Activated T-helper 17 cell treated with anti-CD3 and anti-CD28 coated beads, Interleukin-2, amount 50 U/mL, for 72 hours (primary cell): ENCODE measurements around the gene TMPRSS11B. TPM values are rescaled to one million over a fixed set of nuclear protein-coding genes. Genes with fewer than 3 reads are reported as not detected.

ENCODE experiments used
- ATAC-seq: fragments of 150-1000 bp; cut with Tn5 transposase; replicated peaks from 2 replicates; pipeline ENCODE4 v1.10.0; 2021; ENCODE audit warnings: mild to moderate bottlenecking, moderate library complexity
- H3K27ac Mint-ChIP-seq: one replicate; pipeline ENCODE4 v1.8.0; 2022; ENCODE audit warnings: mixed read lengths
- H3K27me3 Mint-ChIP-seq: one replicate; pipeline ENCODE4 v1.8.0; 2022; ENCODE audit warnings: mixed read lengths
- H3K36me3 Mint-ChIP-seq: one replicate; pipeline ENCODE4 v1.8.0; 2022; ENCODE audit warnings: low read depth, mild to moderate bottlenecking, mixed read lengths
- H3K4me1 Mint-ChIP-seq: one replicate; pipeline ENCODE4 v1.8.0; 2022; ENCODE audit warnings: mixed read lengths
- H3K4me3 Mint-ChIP-seq: one replicate; pipeline ENCODE4 v1.8.0; 2022; ENCODE audit warnings: mild to moderate bottlenecking, mixed read lengths
- H3K9me3 Mint-ChIP-seq: one replicate; pipeline ENCODE4 v1.8.0; 2022; ENCODE audit warnings: mixed read lengths
- total RNA-seq, 2 donors: library from RNA; stranded (reverse); gene quantifications; one replicate each; pipeline ENCODE4 v1.2.3, GENCODE V29; 2022

The TMPRSS11B gene
- total RNA-seq, 2 donors from 2014 or later, result not detected

DNA sequence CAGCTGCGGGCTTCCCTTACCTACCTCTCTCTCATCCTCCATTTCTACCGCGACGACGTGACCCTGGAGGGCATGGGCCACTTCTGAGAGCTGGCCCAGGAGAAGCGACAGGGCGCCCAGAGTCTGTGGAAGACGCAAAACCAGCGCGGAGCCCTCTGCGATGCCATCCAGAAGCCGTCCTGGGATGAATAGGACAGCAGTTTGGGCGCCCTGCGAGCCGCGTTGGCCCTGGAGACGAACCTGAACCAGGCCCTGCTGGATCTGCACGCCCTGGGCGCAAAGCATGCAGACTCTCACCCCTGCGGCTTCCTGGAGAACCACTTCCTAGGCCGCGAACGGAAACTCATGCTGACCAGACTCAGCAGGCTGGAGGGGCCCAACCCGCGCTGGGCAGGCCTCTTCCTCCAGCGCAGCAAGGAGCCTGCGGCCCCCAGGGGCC is 63.1 kb downstream of the TMPRSS11B start:
- H3K36me3 Mint-ChIP-seq, result no peaks in the 10 kb centered on the region
- peaks cover 7% of the 10 kb centered on the region for H3K27me3 Mint-ChIP-seq
- H3K9me3 Mint-ChIP-seq, result no peaks in the 10 kb centered on the region
- H3K4me3 Mint-ChIP-seq, result no peak overlapping the region
- no peaks in the 10 kb centered on the region for H3K4me1 Mint-ChIP-seq
- H3K27ac Mint-ChIP-seq, result no peak overlapping the region
- no peak for ATAC-seq

DNA sequence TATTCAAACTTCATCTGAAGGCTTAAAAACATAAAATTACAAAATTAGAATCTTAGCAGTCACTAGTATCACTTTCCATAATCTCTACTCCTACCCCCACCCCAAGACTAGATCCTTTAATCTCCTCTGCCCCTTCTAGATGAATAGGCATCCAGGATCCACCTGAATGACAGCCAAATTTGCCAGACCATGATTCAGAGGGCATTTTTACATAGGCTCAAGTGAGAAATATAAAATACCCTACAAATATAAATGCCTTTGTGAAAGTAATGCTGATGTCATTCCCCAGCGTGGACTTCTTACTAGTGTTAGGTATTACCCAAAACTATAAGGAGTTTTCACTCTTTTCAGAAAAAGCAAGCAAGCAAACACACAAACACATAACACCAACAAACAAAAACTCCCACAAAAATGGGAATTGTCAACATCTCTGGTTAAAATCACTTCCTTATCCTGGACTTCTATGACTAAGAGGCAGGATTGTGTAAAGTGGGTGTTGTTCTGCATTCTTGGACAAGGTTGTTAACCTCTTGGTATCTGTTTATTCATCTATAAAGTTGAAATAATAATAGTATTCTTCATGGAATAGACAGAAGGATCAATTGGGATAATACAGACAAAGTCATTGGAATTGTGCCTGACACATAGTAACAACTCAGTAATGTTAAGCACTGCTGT is 64.5 kb downstream of the TMPRSS11B start:
- Mint-ChIP-seq H3K27me3 (peaks cover 7% of the 10 kb centered on the region), H3K9me3 (no peaks in the 10 kb centered on the region), H3K27ac (no peak overlapping the region), H3K4me3 (no peak overlapping the region), H3K36me3 (no peaks in the 10 kb centered on the region), H3K4me1 (no peaks in the 10 kb centered on the region)
- ATAC-seq, result no peak

DNA sequence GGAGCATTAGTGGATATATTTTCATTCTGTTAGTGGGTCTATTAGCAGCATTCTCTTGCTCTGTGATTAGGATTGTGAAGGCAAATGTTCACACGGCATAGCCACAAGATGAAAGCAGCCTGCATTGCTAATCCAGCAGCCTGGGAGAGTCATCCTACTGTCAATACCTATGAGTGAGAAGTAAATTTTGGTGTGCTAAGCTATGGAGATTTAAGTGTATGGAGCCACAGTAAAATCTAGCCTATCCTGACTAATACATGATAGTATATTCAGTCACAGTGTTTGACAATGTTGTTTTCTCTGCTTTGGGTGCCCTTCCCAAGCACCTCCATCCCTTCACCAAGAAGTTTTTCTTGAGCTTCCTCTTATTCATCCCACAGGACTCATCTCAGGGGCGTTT is 68.6 kb downstream of the TMPRSS11B start:
- Mint-ChIP-seq H3K27ac (no peak overlapping the region), H3K9me3 (no peaks in the 10 kb centered on the region), H3K27me3 (peaks cover 3% of the 10 kb centered on the region), H3K36me3 (no peaks in the 10 kb centered on the region), H3K4me1 (no peaks in the 10 kb centered on the region), H3K4me3 (no peak overlapping the region)
- ATAC-seq, result no peak

Other genes with a start within 250 kb of the TMPRSS11B start
- gene TMPRSS11F, start 115.8 kb downstream of the TMPRSS11B start, total RNA-seq, result not detected
- 10 to 100 TPM; 81.2 to 96.9 TPM for gene YTHDC1, start 104.4 kb upstream of the TMPRSS11B start, total RNA-seq
- gene TMPRSS11E, start 201.8 kb upstream of the TMPRSS11B start, total RNA-seq, result not detected